GM08714 (cell line): ENCODE results near the gene CAMK1.

Experiments used
- H3K4me3 ChIP-seq: fragments of 200-500 bp; sonication (Bioruptor generic); 2 replicates; pipeline ENCODE4 v1.5.1; 2014; ENCODE audit warnings: mild to moderate bottlenecking, low read length, inconsistent platforms
- ZNF274 ChIP-seq: IDR thresholded peaks from 2 replicates; pipeline ENCODE4 v1.6.1; 2012; ENCODE audit warnings: mild to moderate bottlenecking, low read depth, low read length

Gene CAMK1

GRCh38 chr3:9806137-9806536 lies 36.4 kb upstream of the CAMK1 start:
- no peak overlapping the region for H3K4me3 ChIP-seq
- TF ChIP-seq ZNF274 = no peak

GRCh38 chr3:9804996-9805395 lies 35.2 kb upstream of the CAMK1 start:
- no peak for TF ChIP-seq ZNF274

GRCh38 chr3:9803494-9803893 lies 33.7 kb upstream of the CAMK1 start:
- no peak overlapping the region for H3K4me3 ChIP-seq
- TF ChIP-seq ZNF274 = no peak

More at GRCh38 chr3:9804996-9805395, 35.2 kb upstream of the CAMK1 start:
- no peak overlapping the region for H3K4me3 ChIP-seq

- TF ChIP-seq ZNF274 = no peak
- no peak overlapping the region for H3K4me3 ChIP-seq
Measured at GRCh38 chr3:9800529-9800928, 30.8 kb upstream of the CAMK1 start.

- no peak for TF ChIP-seq ZNF274
- H3K4me3 ChIP-seq = no peak overlapping the region
Measured at GRCh38 chr3:9797196-9797945, 27.6 kb upstream of the CAMK1 start.

- no peak for TF ChIP-seq ZNF274
- peak overlapping the region; percentile 94; the same call in 1 of the 2 replicates for H3K4me3 ChIP-seq
Measured at GRCh38 chr3:9795207-9795606, 25.5 kb upstream of the CAMK1 start.

- peak overlapping the region; percentile 94; the same call in 1 of the 2 replicates for H3K4me3 ChIP-seq
- TF ChIP-seq ZNF274 = no peak
Measured at GRCh38 chr3:9794400-9794799, 24.7 kb upstream of the CAMK1 start.

- H3K4me3 ChIP-seq = peak overlapping the region; percentile 94
- no peak for TF ChIP-seq ZNF274
Measured at GRCh38 chr3:9793161-9793781, 23.5 kb upstream of the CAMK1 start.

- TF ChIP-seq ZNF274 = no peak
Measured at GRCh38 chr3:9792405-9793160, 22.8 kb upstream of the CAMK1 start, which contains the start of the genes ARPC4 and TADA3. TSS of gene ARPC4 (plus strand) at chr3:9793082. CDS start at chr3:9793122, 40 bp downstream. TSS of gene TADA3 (minus strand) at chr3:9792473. CDS start at chr3:9791466, 1,007 bp downstream.

GRCh38 chr3:9791790-9792404 lies 22.1 kb upstream of the CAMK1 start:
- TF ChIP-seq ZNF274 = no peak
- H3K4me3 ChIP-seq = peak overlapping the region; percentile 94

More at GRCh38 chr3:9792405-9793160, 22.8 kb upstream of the CAMK1 start, which contains the start of the genes ARPC4 and TADA3:
- H3K4me3 ChIP-seq = peak within 1 kb of the TSS; percentile 94

GRCh38 chr3:9791127-9791526 lies 21.4 kb upstream of the CAMK1 start:
- TF ChIP-seq ZNF274 = no peak
- peak overlapping the region; percentile 94; the same call in 1 of the 2 replicates for H3K4me3 ChIP-seq

- no peak overlapping the region for H3K4me3 ChIP-seq
- no peak for TF ChIP-seq ZNF274
Measured at GRCh38 chr3:9787714-9788113, 18.0 kb upstream of the CAMK1 start.

- no peak overlapping the region for H3K4me3 ChIP-seq
- no peak for TF ChIP-seq ZNF274
Measured at GRCh38 chr3:9786825-9787669, 17.3 kb upstream of the CAMK1 start.

GRCh38 chr3:9786209-9786739 lies 16.5 kb upstream of the CAMK1 start:
- no peak for TF ChIP-seq ZNF274
- H3K4me3 ChIP-seq = no peak overlapping the region
